PC-9 (cell line): Measurements from ENCODE around the gene IL11. TPM values are rescaled to one million over a fixed set of nuclear protein-coding genes. Genes with fewer than 3 reads are reported as not detected.

ENCODE experiments used
- BruUV-seq: library from RNA; stranded (reverse); fragments of 400-500 nt; replicated peaks from 2 replicates; lab custom pipeline; 2021; lab: Mats Ljungman, UMichigan
- CTCF ChIA-PET: fragments of 300-600 bp; sonication (Branson Sonifier 250); formaldehyde crosslinking; loops from one replicate; lab custom pipeline; 2022; ENCODE audit warnings: antibody characterized with exemption; lab: Charles Lee
- POLR2A ChIA-PET: fragments of 300-600 bp; sonication (Branson Sonifier 250); formaldehyde crosslinking; loops from one replicate; lab custom pipeline; 2022; ENCODE audit warnings: antibody characterized with exemption; ENCODE audit not compliant: unreplicated experiment; lab: Charles Lee
- DNase-seq, 2 experiments: peaks; one replicate each; pipeline versions ENCODE4 v3.0.0 to v3.0.0-alpha.2; 2015 to 2022; ENCODE audit warnings: mixed read lengths in 1 of 2
- H2AFZ ChIP-seq: fragments of 200-600 bp; sonication (generic); 2 replicates; pipeline ENCODE4 v1.8.1; 2017; ENCODE audit warnings: antibody characterized with exemption
- H3F3A ChIP-seq: fragments of 200-600 bp; sonication (generic); 2 replicates; pipeline ENCODE4 v1.8.1; 2017; ENCODE audit warnings: antibody characterized with exemption, mild to moderate bottlenecking, low read depth; ENCODE audit not compliant: insufficient read depth
- H3K27ac ChIP-seq: fragments of 200-600 bp; sonication (generic); 2 replicates; pipeline ENCODE4 v1.6.1; 2016; ENCODE audit warnings: mixed run types
- H3K27me3 ChIP-seq: fragments of 200-600 bp; sonication (generic); 2 replicates; pipeline ENCODE4 v1.6.1; 2016; ENCODE audit warnings: low read depth, mixed run types; ENCODE audit not compliant: insufficient read depth
- H3K36me3 ChIP-seq: fragments of 200-600 bp; sonication (generic); 2 replicates; pipeline ENCODE4 v1.6.1; 2016; ENCODE audit warnings: low read depth, mixed run types
- H3K4me1 ChIP-seq: fragments of 200-600 bp; sonication (generic); replicated peaks from 2 replicates; pipeline ENCODE4 v1.6.1; 2016; ENCODE audit warnings: mixed run types; ENCODE audit not compliant: insufficient read depth
- H3K4me2 ChIP-seq: fragments of 200-600 bp; sonication (generic); 2 replicates; pipeline ENCODE4 v1.6.1; 2017; ENCODE audit warnings: mixed run types
- H3K4me3 ChIP-seq: fragments of 200-600 bp; sonication (generic); 2 replicates; pipeline ENCODE4 v1.6.1; 2016; ENCODE audit warnings: mixed run types
- H3K79me2 ChIP-seq: fragments of 200-600 bp; sonication (generic); 2 replicates; pipeline ENCODE4 v1.6.1; 2017; ENCODE audit warnings: low read depth, mixed run types
- H3K9me2 ChIP-seq: fragments of 200-600 bp; sonication (generic); 2 replicates; pipeline ENCODE4 v1.8.1; 2017; ENCODE audit warnings: mild to moderate bottlenecking; ENCODE audit not compliant: insufficient read depth
- H3K9me3 ChIP-seq: fragments of 200-600 bp; sonication (generic); 2 replicates; pipeline ENCODE4 v1.8.1; 2016; ENCODE audit warnings: low read depth; ENCODE audit not compliant: insufficient read depth
- H4K20me1 ChIP-seq: fragments of 200-600 bp; sonication (generic); 2 replicates; pipeline ENCODE4 v1.8.1; 2017; ENCODE audit not compliant: insufficient read depth
- CTCF ChIP-seq: fragments of 200-600 bp; sonication (generic); conservative IDR thresholded peaks from 2 replicates; pipeline ENCODE4 v1.6.1; 2017; ENCODE audit warnings: mixed run types, antibody characterized with exemption, mild to moderate bottlenecking, moderate library complexity
- EZH2 ChIP-seq: fragments of 200-600 bp; sonication (generic); IDR thresholded peaks from 2 replicates; pipeline ENCODE4 v1.8.0; 2017; ENCODE audit warnings: antibody characterized with exemption, low read depth
- intact Hi-C: fragments of 100-400 bp; cut with micrococcal nuclease; formaldehyde crosslinking; loops from one replicate; pipeline ENCODE4 v1.10.0; 2022; ENCODE audit not compliant: unreplicated experiment
- total RNA-seq: library from RNA; stranded (reverse); gene quantifications from 2 replicates; pipeline ENCODE4 v1.2.3, GENCODE V29; 2021

Gene IL11
- total RNA-seq, 1 experiment from 2014 or later: 4.1 TPM

GRCh38 chr19:55382013-55382412, 11.8 kb upstream of the IL11 start:
- TF ChIP-seq EZH2 (no peak), CTCF (no peak)
- POLR2A ChIA-PET: interaction anchor here (0.6 kb wide), 1 partner anchor 13 kb away, joined by 26 read pairs; no protein-coding TSS in a partner anchor
- H3K79me2 ChIP-seq: peaks cover 42% of the 10 kb centered on the region
- H3K36me3 ChIP-seq: peaks cover 12% of the 10 kb centered on the region
- H3K9me2 ChIP-seq: no peaks in the 10 kb centered on the region
- CTCF ChIA-PET: no interaction called here
- H3K4me3 ChIP-seq: peak overlapping the region; percentile 59; the same call in 1 of the 2 replicates
- H3K27me3 ChIP-seq: no peaks in the 10 kb centered on the region
- intact Hi-C loops: loop anchor here (10.0 kb wide), 1 partner anchor 217 kb away; the partner anchor contains the start of gene DNAAF3
- H3K4me1 ChIP-seq: peaks cover 19% of the 10 kb centered on the region
- no peaks in the 10 kb centered on the region for H3K9me3 ChIP-seq
- H3K4me2 ChIP-seq: peak overlapping the region; percentile 90
- H4K20me1 ChIP-seq: peaks cover 15% of the 10 kb centered on the region
- no TSS peak for BruUV-seq
- peaks cover 37% of the 10 kb centered on the region; the same call in 1 of the 2 replicates for H3F3A ChIP-seq
- no peak overlapping the region for H2AFZ ChIP-seq
- no peak overlapping the region for H3K27ac ChIP-seq
- DNase-seq: no peak

- ChIA-PET CTCF (no interaction called here), POLR2A (interaction anchor here (0.6 kb wide), 1 partner anchor 253 kb away, joined by 7 read pairs; no protein-coding TSS in a partner anchor)
These were observed 8.9 kb upstream of the IL11 start for GRCh38 chr19:55379174-55379573.

GRCh38 chr19:55377356-55378131, 7.3 kb upstream of the IL11 start:
- no peaks in the 10 kb centered on the region for H3K27me3 ChIP-seq
- no peak overlapping the region for H3K4me2 ChIP-seq
- no peak for DNase-seq
- intact Hi-C loops: no loop called here
- POLR2A ChIA-PET: interaction anchor here (0.5 kb wide), 1 partner anchor 29 kb away, joined by 9 read pairs; no protein-coding TSS in a partner anchor
- H3K27ac ChIP-seq: no peak overlapping the region
- TF ChIP-seq EZH2 (no peak), CTCF (no peak)
- 0 out of 2 replicates have a peak, but pooled peaks cover 6% of the 10 kb centered on the region for H3K36me3 ChIP-seq
- CTCF ChIA-PET: no interaction called here
- peaks cover 15% of the 10 kb centered on the region for H4K20me1 ChIP-seq
- BruUV-seq: no TSS peak
- H3K9me2 ChIP-seq: no peaks in the 10 kb centered on the region
- peaks cover 48% of the 10 kb centered on the region; the same call in 1 of the 2 replicates for H3F3A ChIP-seq
- H2AFZ ChIP-seq: no peak overlapping the region
- no peaks in the 10 kb centered on the region for H3K9me3 ChIP-seq
- H3K4me1 ChIP-seq: peaks cover 40% of the 10 kb centered on the region
- H3K79me2 ChIP-seq: peaks cover 13% of the 10 kb centered on the region
- no peak overlapping the region for H3K4me3 ChIP-seq

More at GRCh38 chr19:55379174-55379573, 8.9 kb upstream of the IL11 start:
- intact Hi-C loops: no loop called here
- DNase-seq: no peak
- BruUV-seq: no TSS peak
- Histone ChIP-seq H3K36me3 (0 out of 2 replicates have a peak, but pooled peaks cover 6% of the 10 kb centered on the region), H3K27ac (no peak overlapping the region), H3K9me2 (no peaks in the 10 kb centered on the region), H3K4me1 (peaks cover 31% of the 10 kb centered on the region), H3K27me3 (no peaks in the 10 kb centered on the region), H3K9me3 (no peaks in the 10 kb centered on the region), H3K79me2 (peaks cover 22% of the 10 kb centered on the region), H3F3A (peaks cover 40% of the 10 kb centered on the region; the same call in 1 of the 2 replicates), H4K20me1 (peaks cover 15% of the 10 kb centered on the region), H3K4me3 (no peak overlapping the region), H3K4me2 (no peak overlapping the region), H2AFZ (no peak overlapping the region)
- TF ChIP-seq EZH2 (no peak), CTCF (no peak)
